HUDEP-2 (cell line): ENCODE data around the gene MUC6.

Experiments
- DNase-seq, 76 experiments: peaks; one replicate each; lab custom pipeline; 2025; ENCODE audit not compliant: unreplicated experiment in 76 of 76; lab: John Stamatoyannopoulos, UW

The MUC6 gene

GRCh38 chr11:1036303-1036923 lies at the start of gene MUC6:
TSS of gene MUC6 (minus strand) at chr11:1036718. CDS start at chr11:1036655, 63 bp downstream.
- DNase-seq = no peak

GRCh38 chr11:1085440-1086170 lies 49.1 kb upstream of the MUC6 start:
- DNase-seq = no peak

- DNase-seq = no peak
Measured at GRCh38 chr11:1084561-1085439, 48.3 kb upstream of the MUC6 start.

- DNase-seq = no peak
Measured at GRCh38 chr11:1083621-1084551, 47.4 kb upstream of the MUC6 start.

GRCh38 chr11:1082728-1083620 lies 46.5 kb upstream of the MUC6 start:
- DNase-seq = no peak

- no peak for DNase-seq
Measured at GRCh38 chr11:1082346-1082727, 45.8 kb upstream of the MUC6 start.

- no peak for DNase-seq
Measured at GRCh38 chr11:1081601-1082311, 45.2 kb upstream of the MUC6 start.

GRCh38 chr11:1078191-1078601 lies 41.7 kb upstream of the MUC6 start:
- no peak for DNase-seq

GRCh38 chr11:1077417-1078119 lies 41.0 kb upstream of the MUC6 start:
- DNase-seq = no peak

- no peak for DNase-seq
Measured at GRCh38 chr11:1077033-1077416, 40.5 kb upstream of the MUC6 start.

- no peak for DNase-seq
Measured at GRCh38 chr11:1076061-1076665, 39.6 kb upstream of the MUC6 start.

- no peak for DNase-seq
Measured at GRCh38 chr11:1075341-1075911, 38.9 kb upstream of the MUC6 start.

- no peak for DNase-seq
Measured at GRCh38 chr11:1074244-1075221, 38.0 kb upstream of the MUC6 start, which contains the start of gene MUC2. TSS of gene MUC2 (plus strand) at chr11:1074874.

GRCh38 chr11:1073851-1074243 lies 37.3 kb upstream of the MUC6 start:
- DNase-seq = no peak

GRCh38 chr11:1073261-1073724 lies 36.8 kb upstream of the MUC6 start:
- DNase-seq = no peak

GRCh38 chr11:1072821-1073231 lies 36.3 kb upstream of the MUC6 start:
- no peak for DNase-seq
